Astrocyte of the spinal cord (primary cell): ENCODE results near the gene MC1R.
"Not testable (repeated sequence)": the region's sequence is repeated elsewhere in the genome, so short reads cannot be mapped to it uniquely, and the experiment has no call there.

Experiments
- DNase-seq: peaks from one replicate; pipeline ENCODE4 v3.0.0; 2011; ENCODE audit warnings: low read depth, low spot score
- H3K4me3 ChIP-seq: 2 replicates; pipeline ENCODE4 v1.5.1; 2011; ENCODE audit warnings: low read depth, mild to moderate bottlenecking, low read length, moderate library complexity
- in situ Hi-C: cut with HindIII; loops from 2 replicates; pipeline ENCODE4 v1.10.0; 2017; ENCODE audit warnings: low sequenced_read_pairs
- TF ChIP-seq, protein P1 (sequence below): IDR thresholded peaks from 2 replicates; pipeline ENCODE4 v1.5.1; 2012; ENCODE audit warnings: low read depth, mild to moderate bottlenecking, low read length, inconsistent platforms

MC1R gene

DNA sequence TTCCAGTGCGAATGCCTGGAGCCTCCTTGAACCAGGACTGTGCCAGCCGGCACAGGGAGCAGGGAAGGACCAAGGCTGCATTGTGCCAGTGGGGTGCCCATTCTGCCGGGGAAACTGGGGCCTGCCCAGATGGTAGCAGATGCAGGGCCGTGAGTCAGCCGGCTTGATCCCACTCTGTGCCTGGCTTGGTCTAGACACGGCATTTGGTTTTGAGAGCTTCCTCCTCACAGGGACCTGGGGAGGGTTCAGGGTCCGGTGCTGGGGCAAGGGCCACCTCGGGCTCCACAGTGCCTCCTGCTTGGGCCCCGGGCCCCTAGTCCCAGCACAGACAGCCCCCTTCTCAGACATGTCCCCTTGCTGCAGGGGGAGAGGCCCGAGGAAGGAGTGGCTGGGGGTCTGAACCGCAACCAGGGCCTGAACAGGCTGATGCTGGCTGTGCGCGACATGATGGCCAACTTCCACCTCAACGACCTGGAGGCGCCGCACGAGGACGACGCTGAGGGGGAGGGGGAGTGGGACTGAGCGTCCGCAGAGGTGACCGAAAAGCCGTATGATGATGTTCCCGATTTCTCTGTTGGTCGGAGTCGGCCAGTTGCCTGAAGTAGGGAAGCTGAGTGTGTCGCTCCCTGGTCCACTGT lies 7.8 kb upstream of the MC1R start:
- no peak for DNase-seq
- TF ChIP-seq, protein P1, sequence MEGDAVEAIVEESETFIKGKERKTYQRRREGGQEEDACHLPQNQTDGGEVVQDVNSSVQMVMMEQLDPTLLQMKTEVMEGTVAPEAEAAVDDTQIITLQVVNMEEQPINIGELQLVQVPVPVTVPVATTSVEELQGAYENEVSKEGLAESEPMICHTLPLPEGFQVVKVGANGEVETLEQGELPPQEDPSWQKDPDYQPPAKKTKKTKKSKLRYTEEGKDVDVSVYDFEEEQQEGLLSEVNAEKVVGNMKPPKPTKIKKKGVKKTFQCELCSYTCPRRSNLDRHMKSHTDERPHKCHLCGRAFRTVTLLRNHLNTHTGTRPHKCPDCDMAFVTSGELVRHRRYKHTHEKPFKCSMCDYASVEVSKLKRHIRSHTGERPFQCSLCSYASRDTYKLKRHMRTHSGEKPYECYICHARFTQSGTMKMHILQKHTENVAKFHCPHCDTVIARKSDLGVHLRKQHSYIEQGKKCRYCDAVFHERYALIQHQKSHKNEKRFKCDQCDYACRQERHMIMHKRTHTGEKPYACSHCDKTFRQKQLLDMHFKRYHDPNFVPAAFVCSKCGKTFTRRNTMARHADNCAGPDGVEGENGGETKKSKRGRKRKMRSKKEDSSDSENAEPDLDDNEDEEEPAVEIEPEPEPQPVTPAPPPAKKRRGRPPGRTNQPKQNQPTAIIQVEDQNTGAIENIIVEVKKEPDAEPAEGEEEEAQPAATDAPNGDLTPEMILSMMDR, result no peak
- in situ Hi-C loops, result no loop called here
- no peak overlapping the region for H3K4me3 ChIP-seq

DNA sequence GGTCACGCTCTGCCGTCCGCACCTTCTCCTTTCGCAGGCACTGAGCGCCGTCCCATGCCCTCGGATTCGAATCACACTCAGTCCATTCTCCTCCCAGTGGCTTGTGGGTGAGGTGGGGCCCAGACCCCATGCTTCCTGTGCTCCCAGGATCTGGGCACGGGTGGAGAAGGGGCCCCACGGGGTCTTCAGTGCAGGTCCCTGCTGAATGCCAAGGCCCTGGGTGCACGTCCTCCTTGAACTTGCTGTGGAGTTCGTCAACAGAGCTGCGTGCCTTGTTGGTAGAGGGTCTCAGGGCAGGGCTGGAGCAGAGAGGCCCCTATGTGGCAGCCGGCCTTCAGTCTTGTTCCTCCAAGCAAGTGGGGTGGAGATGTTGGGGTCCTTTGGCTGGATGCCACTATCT lies 7.3 kb upstream of the MC1R start:
- H3K4me3 ChIP-seq, result no peak overlapping the region
- no peak for DNase-seq
- TF ChIP-seq, protein P1, result no peak
- in situ Hi-C loops, result no loop called here

DNA sequence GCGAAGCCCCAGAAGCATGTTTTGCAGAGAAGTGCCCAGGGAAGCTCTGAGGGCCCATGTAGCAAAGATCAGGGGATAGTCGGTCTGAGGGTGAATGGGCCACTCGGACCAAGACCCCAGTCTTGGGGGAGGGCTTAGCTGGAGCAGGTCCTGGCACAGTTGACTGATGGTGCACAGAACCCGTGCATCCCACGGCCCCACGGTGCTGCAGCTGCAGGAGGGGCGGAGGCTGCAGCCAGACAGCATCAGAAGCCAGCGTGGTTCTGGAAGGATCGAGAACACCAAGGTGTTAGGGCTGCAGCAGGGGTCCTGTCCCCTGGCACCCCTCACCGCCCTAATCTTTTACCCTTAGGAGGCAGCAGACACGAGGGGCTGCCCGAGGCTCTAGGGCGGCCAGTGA lies 6.5 kb upstream of the MC1R start:
- in situ Hi-C loops, result no loop called here
- no peak for DNase-seq
- no peak overlapping the region for H3K4me3 ChIP-seq
- TF ChIP-seq, protein P1, result no peak

DNA sequence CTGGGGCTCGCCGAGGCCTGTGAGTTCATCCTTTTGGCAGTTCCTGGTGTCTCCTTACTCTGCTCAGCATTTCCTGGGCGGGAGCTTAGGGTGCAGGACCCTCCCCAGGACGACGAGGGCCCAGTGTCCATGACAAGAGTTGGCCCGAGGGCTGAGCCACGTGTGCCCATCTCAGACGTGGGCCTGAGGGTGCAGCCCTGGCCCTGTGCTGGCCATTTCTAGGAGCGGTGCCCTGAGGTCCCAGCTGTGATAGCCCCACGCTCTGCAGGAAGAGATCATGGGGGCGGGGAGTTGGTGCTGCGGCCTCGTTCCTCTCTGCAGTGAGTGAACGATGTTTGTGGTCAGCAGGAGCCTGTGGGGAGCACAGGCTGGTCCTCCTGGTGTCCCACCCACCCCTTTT lies 6.0 kb upstream of the MC1R start:
- no peak overlapping the region for H3K4me3 ChIP-seq
- no peak for DNase-seq
- in situ Hi-C loops, result no loop called here
- TF ChIP-seq, protein P1, result no peak

DNA sequence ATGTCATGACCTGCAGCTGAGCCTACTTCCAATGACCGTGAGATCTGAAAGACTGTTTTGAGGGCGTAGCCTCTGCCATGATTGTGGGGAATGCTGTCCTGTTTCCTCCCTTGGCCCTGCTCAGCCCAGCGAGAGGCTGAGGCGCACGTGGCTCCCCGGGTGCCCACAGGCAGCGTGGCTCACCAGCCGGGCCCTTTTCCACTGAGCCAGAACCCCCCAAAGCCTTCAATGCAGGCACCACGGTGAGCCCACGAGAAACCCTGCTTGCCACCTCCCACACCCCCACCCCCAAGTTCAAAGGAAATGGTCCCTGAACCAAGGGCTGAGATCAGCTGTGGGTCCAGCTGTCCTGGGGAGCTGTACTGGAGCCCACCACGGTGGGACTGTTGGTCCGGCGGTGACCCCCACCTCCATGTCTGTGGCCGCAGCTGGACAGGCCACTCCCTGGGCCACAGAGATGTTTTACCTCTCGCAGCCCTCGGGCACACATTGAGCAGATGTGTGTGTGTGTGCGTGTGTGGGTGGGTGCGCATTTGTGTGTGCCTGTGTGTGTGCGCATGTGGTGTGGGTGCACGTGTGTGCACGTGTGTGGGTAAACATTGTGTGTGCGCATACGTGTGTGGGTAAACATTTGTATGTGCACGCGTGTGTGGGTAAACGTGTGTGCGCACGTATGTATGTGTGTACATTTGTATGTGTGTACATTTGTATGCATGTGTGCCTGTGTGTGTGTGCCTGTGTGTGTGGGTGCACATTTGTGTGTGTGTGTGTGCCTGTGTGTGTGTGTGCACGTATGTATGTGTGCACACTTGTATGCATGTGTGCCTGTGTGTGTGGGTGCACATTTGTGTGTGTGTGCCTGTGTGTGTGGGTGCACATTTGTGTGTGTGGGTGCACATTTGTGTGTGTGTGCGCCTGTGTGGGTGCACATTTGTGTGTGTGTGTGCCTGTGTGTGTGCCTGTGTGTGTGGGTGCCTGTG lies 5.0 kb upstream of the MC1R start:
- TF ChIP-seq, protein P1, result no peak
- H3K4me3 ChIP-seq, result no peak overlapping the region
- no peak for DNase-seq
- in situ Hi-C loops, result no loop called here

DNA sequence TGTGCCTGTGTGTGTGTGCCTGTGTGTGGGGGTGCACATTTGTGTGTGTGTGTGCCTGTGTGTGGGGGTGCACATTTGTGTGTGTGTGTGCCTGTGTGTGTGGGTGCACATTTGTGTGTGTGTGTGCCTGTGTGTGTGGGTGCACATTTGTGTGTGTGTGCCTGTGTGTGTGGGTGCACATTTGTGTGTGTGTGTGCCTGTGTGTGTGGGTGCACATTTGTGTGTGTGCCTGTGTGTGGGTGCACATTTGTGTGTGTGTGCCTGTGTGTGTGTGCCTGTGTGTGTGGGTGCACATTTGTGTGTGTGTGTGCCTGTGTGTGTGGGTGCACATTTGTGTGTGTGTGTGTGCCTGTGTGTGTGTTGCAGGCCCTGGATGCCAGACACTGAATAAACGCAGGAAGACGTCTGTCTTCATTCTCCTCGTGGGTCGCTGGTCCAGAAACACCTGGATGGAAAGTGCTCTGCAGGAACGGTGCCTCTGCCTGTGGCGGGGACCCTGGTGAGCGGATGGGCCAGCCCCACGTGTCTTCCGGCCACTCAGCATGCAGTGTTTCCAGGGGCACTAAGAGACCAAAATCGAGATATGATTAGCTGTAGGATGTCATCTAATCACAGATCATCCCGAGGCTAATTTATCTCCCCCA lies 3.9 kb upstream of the MC1R start:
- DNase-seq, in situ Hi-C loops, H3K4me3 ChIP-seq: not testable (repeated sequence)
